Measurements from ENCODE around the gene FRYL.
"Not testable (repeated sequence)": the region's sequence is repeated elsewhere in the genome, so short reads cannot be mapped to it uniquely, and the experiment has no call there.

FRYL gene

DNA sequence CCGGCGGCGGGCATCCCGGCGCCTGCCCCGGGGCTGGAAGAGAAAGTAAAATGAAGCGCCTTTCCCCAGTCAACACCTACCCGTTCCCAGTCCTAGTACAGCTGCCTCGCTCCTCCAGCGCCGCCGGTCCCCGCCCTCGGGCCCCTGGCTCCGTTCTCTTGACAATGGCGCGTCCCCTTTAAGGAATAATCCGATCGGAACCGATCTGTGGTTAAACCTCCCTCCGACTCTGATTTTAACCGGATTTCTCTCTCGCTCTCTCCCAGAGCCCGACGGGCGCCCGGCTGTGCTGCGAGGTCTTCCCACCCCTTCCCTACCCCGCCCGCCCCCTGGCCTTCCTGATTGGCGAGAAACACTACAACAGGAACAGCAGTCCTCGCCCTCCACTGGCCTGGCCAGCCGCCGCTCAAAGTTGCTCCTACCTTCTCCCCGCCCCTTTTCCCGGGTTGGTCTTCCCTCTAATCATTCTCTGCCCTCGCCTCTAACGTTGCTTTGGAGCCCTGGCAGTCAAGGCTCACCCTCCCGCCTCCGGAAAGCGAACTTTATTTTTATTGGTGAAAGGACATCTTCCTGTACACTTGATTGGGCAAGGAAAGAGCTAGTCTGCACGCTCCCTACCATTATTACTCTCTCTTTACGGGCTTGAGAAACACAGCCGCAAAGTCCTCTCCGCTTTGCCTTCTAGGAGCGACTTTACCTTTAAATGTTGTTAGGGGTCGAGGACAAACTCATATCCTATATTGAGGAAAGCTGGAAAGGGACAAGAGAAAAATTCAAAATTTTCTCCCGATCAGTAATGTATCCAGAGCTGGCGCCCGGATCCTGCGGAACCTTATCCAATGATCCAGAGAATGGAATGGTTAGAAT, at the start of gene FRYL:
Gene FRYL, minus strand, starts transcription at position 282 of the 867 bp plus-strand sequence. CDS start 145,869 bp downstream, outside the sequence.
- Histone ChIP-seq H3K4me1 (ENCODE audit: control insufficient read depth, insufficient read depth, low read length) (peaks cover 13% of the 10 kb centered on the region), H3K4me3 (ENCODE audit: low read length) (peak within 1 kb of the TSS; percentile 96), H3K36me3 (ENCODE audit: control insufficient read depth, insufficient read depth, low read length, severe bottlenecking) (no peaks in the 10 kb centered on the region), H3K9ac (ENCODE audit: low read length) (peak within 1 kb of the TSS; percentile 96), H3K9me3 (ENCODE audit: control insufficient read depth, low read length) (no peaks in the 10 kb centered on the region), H3K27me3 (replicated peaks; ENCODE audit: control insufficient read depth, insufficient read depth, low read length) (no peaks in the 10 kb centered on the region)
- DNase-seq (ENCODE audit: low read depth), result peak; percentile 100

DNA sequence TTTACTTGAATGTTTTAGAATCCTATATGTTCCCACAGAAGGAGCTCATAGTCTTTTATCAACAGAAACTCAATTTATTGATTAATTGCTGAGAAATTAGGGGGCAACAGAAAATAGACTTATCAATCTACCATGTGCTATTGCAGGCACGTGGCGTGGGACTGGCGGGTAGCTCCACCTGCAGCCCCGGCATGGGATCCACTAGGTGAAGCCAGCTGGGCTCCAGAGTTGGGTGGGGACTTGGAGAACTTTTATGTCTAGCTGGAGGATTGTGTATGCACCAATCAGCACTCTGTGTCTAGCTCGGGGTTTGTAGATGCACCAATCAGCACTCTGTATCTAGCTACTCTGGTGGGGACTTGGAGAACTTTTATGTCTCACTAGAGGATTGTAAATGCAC, 47.5 kb upstream of the FRYL start:
- no peak for DNase-seq (ENCODE audit: low read depth)
- Histone ChIP-seq H3K4me1 (ENCODE audit: control insufficient read depth, insufficient read depth, low read length) (peaks cover 9% of the 10 kb centered on the region), H3K36me3 (ENCODE audit: control insufficient read depth, insufficient read depth, low read length, severe bottlenecking) (no peaks in the 10 kb centered on the region), H3K9ac (ENCODE audit: low read length) (no peak overlapping the region), H3K27me3 (replicated peaks; ENCODE audit: control insufficient read depth, insufficient read depth, low read length) (peaks cover 2% of the 10 kb centered on the region), H3K9me3 (ENCODE audit: control insufficient read depth, low read length) (no peaks in the 10 kb centered on the region), H3K4me3 (ENCODE audit: low read length) (no peak overlapping the region)

DNA sequence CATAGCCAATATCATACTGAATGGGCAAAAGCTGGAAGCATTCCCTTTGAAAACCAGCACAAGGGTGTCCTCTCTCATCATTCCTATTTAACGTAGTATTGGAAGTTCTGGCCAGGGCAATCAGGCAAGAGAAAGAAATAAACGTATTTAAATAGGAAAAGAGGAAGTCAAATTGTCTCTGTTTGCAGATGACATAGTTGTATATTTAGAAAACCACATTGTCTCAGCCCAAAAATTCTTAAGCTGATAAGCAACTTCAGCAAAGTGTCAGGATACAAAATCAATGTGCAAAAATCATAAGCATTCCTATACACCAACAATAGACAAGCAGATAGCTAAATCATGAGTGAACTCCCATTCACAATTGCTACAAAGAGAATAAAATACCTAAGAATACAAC, 41.4 kb upstream of the FRYL start:
- H3K4me3 ChIP-seq (ENCODE audit: low read length); H3K36me3 ChIP-seq (ENCODE audit: control insufficient read depth, insufficient read depth, low read length, severe bottlenecking); H3K9me3 ChIP-seq (ENCODE audit: control insufficient read depth, low read length); H3K27me3 ChIP-seq (replicated peaks; ENCODE audit: control insufficient read depth, insufficient read depth, low read length); H3K9ac ChIP-seq (ENCODE audit: low read length); DNase-seq (ENCODE audit: low read depth); H3K4me1 ChIP-seq (ENCODE audit: control insufficient read depth, insufficient read depth, low read length): not testable (repeated sequence)

DNA sequence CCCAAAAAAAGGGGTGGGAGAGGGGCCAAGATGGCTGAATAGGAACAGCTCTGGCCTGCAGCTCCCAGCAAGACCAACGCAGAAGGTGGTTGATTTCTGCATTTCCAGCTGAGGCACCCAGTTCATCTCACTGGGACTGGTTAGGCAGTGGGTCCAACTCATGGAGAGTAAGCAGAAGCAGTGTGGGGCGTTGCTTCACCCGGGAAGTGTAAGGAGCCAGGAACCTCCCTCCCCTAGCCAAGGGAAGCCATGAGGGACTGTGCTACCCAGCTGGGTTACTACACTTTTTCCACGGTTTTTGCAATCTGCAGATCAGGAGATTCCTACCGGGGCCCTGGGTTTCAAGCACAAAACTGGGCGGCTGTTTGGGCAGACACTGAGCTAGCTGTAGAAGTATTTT, 36.9 kb upstream of the FRYL start:
- H3K9me3 ChIP-seq (ENCODE audit: control insufficient read depth, low read length), result no peaks in the 10 kb centered on the region
- DNase-seq (ENCODE audit: low read depth), result no peak
- H3K27me3 ChIP-seq (replicated peaks; ENCODE audit: control insufficient read depth, insufficient read depth, low read length), result no peaks in the 10 kb centered on the region
- H3K4me1 ChIP-seq (ENCODE audit: control insufficient read depth, insufficient read depth, low read length), result no peaks in the 10 kb centered on the region
- H3K36me3 ChIP-seq (ENCODE audit: control insufficient read depth, insufficient read depth, low read length, severe bottlenecking), result no peaks in the 10 kb centered on the region
- no peak overlapping the region for H3K9ac ChIP-seq (ENCODE audit: low read length)
- H3K4me3 ChIP-seq (ENCODE audit: low read length), result no peak overlapping the region

DNA sequence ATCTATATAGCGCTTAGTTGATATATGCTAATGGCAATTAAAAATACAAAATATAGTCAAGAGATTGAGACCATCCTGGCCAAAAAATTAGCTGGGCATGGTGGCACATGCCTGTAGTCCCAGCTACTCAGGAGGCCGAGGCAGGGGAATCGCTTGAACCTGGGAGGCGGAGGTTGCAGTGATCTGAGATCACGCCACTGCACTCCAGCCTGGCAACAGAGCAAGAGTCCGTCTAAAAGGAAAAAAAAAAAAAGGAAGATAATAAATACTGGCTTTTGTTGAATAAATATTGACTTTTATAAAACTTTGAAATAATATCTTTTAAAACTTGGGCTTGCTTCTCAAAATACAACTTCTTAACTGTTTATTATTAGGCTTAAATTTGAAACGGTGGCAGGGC, 36.2 kb upstream of the FRYL start:
- H3K27me3 ChIP-seq (replicated peaks; ENCODE audit: control insufficient read depth, insufficient read depth, low read length); H3K9ac ChIP-seq (ENCODE audit: low read length); H3K9me3 ChIP-seq (ENCODE audit: control insufficient read depth, low read length); DNase-seq (ENCODE audit: low read depth); H3K4me3 ChIP-seq (ENCODE audit: low read length); H3K4me1 ChIP-seq (ENCODE audit: control insufficient read depth, insufficient read depth, low read length); H3K36me3 ChIP-seq (ENCODE audit: control insufficient read depth, insufficient read depth, low read length, severe bottlenecking): not testable (repeated sequence)

DNA sequence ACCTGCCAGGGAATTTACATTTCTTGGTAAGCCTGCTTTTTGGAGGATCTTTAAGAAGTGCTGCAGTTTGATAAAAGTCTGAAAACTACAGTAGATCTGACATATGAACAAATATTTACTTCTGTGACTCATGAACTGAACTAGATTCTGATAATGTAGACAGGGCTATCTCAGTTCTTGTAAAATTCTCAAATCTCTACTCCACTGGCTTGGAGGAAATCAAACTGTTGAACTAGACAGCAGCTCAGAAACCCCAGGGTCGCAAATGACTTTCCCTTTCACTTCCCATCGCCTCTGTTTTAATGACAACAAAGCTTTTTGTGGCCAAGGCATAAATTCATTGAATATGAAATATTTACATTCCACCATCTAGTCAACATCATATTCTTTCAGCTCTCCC, 35.4 kb upstream of the FRYL start:
- Histone ChIP-seq H3K4me3 (ENCODE audit: low read length) (no peak overlapping the region), H3K27me3 (replicated peaks; ENCODE audit: control insufficient read depth, insufficient read depth, low read length) (no peaks in the 10 kb centered on the region), H3K9me3 (ENCODE audit: control insufficient read depth, low read length) (no peaks in the 10 kb centered on the region), H3K36me3 (ENCODE audit: control insufficient read depth, insufficient read depth, low read length, severe bottlenecking) (no peaks in the 10 kb centered on the region), H3K9ac (ENCODE audit: low read length) (no peak overlapping the region), H3K4me1 (ENCODE audit: control insufficient read depth, insufficient read depth, low read length) (no peaks in the 10 kb centered on the region)
- no peak for DNase-seq (ENCODE audit: low read depth)

DNA sequence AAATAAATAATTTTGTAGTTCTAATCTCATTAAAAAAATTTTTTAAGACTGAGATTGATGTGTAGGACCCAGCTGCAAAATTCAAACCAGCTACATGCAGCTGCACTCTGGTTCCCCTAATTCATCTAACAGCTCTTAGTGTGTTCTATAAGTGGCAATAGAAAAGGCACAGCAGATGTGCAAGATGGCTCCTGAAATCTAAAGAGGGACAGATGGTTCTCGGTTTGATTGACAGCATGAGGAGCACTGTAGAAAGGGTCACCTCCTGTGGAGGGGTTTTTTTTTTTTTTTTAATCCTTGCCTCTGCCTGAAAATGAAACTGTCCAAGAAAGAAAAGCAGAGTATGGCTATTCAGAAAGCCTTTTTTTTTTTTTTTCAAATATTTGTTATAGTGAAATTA, 33.9 kb upstream of the FRYL start:
- no peak overlapping the region for H3K4me3 ChIP-seq (ENCODE audit: low read length)
- H3K9ac ChIP-seq (ENCODE audit: low read length), result no peak overlapping the region
- H3K4me1 ChIP-seq (ENCODE audit: control insufficient read depth, insufficient read depth, low read length), result no peaks in the 10 kb centered on the region
- DNase-seq (ENCODE audit: low read depth), result no peak
- no peaks in the 10 kb centered on the region for H3K27me3 ChIP-seq (replicated peaks; ENCODE audit: control insufficient read depth, insufficient read depth, low read length)
- H3K36me3 ChIP-seq (ENCODE audit: control insufficient read depth, insufficient read depth, low read length, severe bottlenecking), result no peaks in the 10 kb centered on the region
- H3K9me3 ChIP-seq (ENCODE audit: control insufficient read depth, low read length), result no peaks in the 10 kb centered on the region

DNA sequence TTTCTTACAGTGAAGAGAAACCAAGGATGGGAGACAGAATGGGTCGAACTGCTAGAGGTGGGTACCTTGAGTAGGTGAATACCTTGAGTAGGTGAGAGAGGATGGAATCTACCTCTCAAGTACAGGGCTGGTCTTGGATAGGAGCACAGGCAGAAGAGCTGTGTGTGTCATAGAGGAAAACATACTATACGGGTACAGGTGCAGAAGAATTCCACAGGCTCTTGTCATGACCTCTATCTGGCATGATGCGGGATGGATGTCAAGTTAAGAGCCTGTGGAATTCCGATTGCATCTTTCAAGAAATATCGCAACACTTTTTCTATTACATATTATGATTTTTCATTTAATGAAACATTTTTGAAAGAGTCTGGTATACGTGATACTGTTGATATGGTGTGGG, 32.8 kb upstream of the FRYL start:
- no peaks in the 10 kb centered on the region for H3K36me3 ChIP-seq (ENCODE audit: control insufficient read depth, insufficient read depth, low read length, severe bottlenecking)

DNA sequence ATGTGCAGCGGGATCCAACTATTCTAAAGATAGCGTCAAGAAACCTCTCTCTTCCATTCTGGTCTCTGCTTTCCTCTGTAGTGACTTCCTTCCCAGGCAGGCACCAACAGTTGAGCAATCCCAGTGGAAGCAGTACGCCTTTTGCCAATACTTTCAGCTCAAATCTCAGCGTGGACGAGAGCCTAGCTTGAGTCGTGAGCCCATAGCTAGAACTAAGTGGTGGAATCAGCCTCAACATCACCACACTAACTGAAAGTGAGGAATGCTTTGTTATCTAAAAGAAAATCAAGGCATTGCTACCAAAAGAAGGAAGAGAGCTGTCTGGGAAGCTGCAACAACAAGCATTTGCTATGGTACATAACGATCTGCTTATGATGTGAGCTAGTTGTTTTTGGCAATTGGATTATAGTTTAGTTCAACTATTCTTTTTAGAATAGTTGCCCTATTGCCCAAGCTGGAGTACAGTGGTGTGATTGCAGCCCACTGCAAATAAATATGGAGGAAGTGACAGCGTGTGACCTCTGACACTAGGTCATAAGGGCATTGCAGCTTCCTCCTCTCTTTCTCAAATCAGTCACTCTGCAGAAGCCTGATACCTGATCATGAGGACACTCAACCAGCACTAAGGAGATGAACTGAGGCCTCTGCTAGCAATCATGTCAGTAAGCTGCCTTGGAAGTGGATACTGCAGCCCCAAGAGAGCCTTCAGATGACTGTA, 24.7 kb upstream of the FRYL start:
- no peak for DNase-seq (ENCODE audit: low read depth)
- Histone ChIP-seq H3K4me1 (ENCODE audit: control insufficient read depth, insufficient read depth, low read length) (no peaks in the 10 kb centered on the region), H3K9ac (ENCODE audit: low read length) (no peak overlapping the region), H3K27me3 (replicated peaks; ENCODE audit: control insufficient read depth, insufficient read depth, low read length) (no peaks in the 10 kb centered on the region), H3K4me3 (ENCODE audit: low read length) (no peak overlapping the region), H3K36me3 (ENCODE audit: control insufficient read depth, insufficient read depth, low read length, severe bottlenecking) (no peaks in the 10 kb centered on the region), H3K9me3 (ENCODE audit: control insufficient read depth, low read length) (peaks cover 2% of the 10 kb centered on the region)

More for the DNA sequence above, 32.8 kb upstream of the FRYL start:
- no peaks in the 10 kb centered on the region for H3K27me3 ChIP-seq (replicated peaks; ENCODE audit: control insufficient read depth, insufficient read depth, low read length)
- no peaks in the 10 kb centered on the region for H3K4me1 ChIP-seq (ENCODE audit: control insufficient read depth, insufficient read depth, low read length)
- H3K9ac ChIP-seq (ENCODE audit: low read length), result no peak overlapping the region
- no peak overlapping the region for H3K4me3 ChIP-seq (ENCODE audit: low read length)
- peaks cover 2% of the 10 kb centered on the region for H3K9me3 ChIP-seq (ENCODE audit: control insufficient read depth, low read length)
- no peak for DNase-seq (ENCODE audit: low read depth)

DNA sequence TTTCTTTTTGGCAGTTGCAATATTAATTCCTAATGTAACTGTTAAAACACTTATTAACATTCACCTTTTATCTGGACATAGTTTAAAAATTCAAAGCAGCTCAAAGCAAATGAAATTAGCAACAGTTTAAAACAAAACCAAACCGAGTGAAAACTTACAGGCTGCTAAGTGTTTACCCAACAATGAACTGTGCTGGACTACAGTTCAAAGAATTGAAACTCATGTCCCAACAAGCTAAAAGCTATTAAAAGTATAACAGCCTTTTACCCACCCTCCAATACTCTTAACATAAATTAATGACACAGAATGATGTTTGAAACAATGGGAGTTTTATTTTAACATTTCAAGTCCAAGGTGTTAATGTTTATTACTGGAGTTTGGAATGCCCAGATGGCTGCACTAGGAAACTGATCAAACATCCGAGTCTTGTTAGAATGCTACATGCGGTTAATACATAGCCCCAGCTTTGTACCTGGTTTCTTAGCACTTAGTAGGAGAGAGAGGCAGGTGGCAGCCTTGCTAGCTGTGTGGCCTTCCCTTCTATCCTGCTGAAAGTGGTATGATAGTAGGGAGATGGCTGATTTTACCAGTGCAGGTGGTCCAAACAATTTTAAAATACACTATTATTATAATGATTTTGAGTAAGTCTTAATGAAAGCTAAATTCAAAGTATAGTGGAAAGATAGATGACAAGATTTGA, 21.1 kb upstream of the FRYL start:
- Histone ChIP-seq H3K4me3 (ENCODE audit: low read length) (no peak overlapping the region), H3K4me1 (ENCODE audit: control insufficient read depth, insufficient read depth, low read length) (no peaks in the 10 kb centered on the region), H3K27me3 (replicated peaks; ENCODE audit: control insufficient read depth, insufficient read depth, low read length) (no peaks in the 10 kb centered on the region), H3K36me3 (ENCODE audit: control insufficient read depth, insufficient read depth, low read length, severe bottlenecking) (no peaks in the 10 kb centered on the region), H3K9me3 (ENCODE audit: control insufficient read depth, low read length) (no peaks in the 10 kb centered on the region), H3K9ac (ENCODE audit: low read length) (no peak overlapping the region)
- DNase-seq (ENCODE audit: low read depth), result no peak

DNA sequence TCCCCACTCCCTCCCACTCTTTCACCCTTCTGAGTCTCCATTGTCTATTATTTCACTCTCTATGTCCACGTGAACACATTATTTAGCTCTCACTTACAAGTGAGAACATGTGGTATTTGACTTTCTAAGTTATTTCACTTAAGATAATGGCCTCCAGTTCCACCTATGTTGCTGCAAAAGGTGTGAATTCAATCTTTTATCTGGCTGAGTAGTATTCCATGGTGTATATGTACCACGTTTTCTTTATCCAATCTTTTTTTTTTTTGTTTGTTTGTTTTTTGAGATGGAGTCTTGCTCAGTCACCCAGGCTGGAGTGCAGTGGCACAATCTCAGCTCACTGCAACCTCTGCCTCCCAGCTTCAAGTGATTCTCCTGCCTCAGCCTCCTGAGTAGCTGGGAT, 20.1 kb upstream of the FRYL start:
- H3K9ac ChIP-seq (ENCODE audit: low read length); H3K4me3 ChIP-seq (ENCODE audit: low read length); H3K36me3 ChIP-seq (ENCODE audit: control insufficient read depth, insufficient read depth, low read length, severe bottlenecking); H3K9me3 ChIP-seq (ENCODE audit: control insufficient read depth, low read length); H3K4me1 ChIP-seq (ENCODE audit: control insufficient read depth, insufficient read depth, low read length); H3K27me3 ChIP-seq (replicated peaks; ENCODE audit: control insufficient read depth, insufficient read depth, low read length); DNase-seq (ENCODE audit: low read depth): not testable (repeated sequence)

All from adipocyte (in vitro differentiated cells).